Neural cell (in vitro differentiated cells): ENCODE results near the gene ELP4. TPM values are rescaled to one million over a fixed set of nuclear protein-coding genes. Genes with fewer than 3 reads are reported as not detected.

Source experiments
- H2AFZ ChIP-seq: fragments of 200-600, 300-800 bp; sonication (generic), shearing (Covaris generic); 2 replicates; pipeline ENCODE4 v1.6.0; 2014; ENCODE audit warnings: low read depth, mild to moderate bottlenecking, antibody characterized with exemption, low read length, moderate library complexity
- H3F3A ChIP-seq: fragments of 200-600 bp; shearing (Covaris generic); 2 replicates; pipeline ENCODE4 v1.6.1; 2016; ENCODE audit warnings: mild to moderate bottlenecking, moderate library complexity, mixed read lengths, antibody characterized with exemption, low read length; ENCODE audit not compliant: insufficient read depth, poor library complexity, severe bottlenecking
- H3K27ac ChIP-seq: fragments of 200-600, 300-800 bp; sonication (generic), shearing (Covaris generic); 2 replicates; pipeline ENCODE4 v1.5.1; 2014; ENCODE audit warnings: mild to moderate bottlenecking, low read length, moderate library complexity
- H3K27me3 ChIP-seq: fragments of 300-800, 200-600 bp; sonication (generic), shearing (Covaris generic); 2 replicates; pipeline ENCODE4 v1.6.0; 2014; ENCODE audit warnings: mild to moderate bottlenecking, low read depth, low read length, moderate library complexity; ENCODE audit not compliant: insufficient read depth
- H3K36me3 ChIP-seq: fragments of 300-800, 200-600 bp; sonication (generic), shearing (Covaris generic); 2 replicates; pipeline ENCODE4 v1.5.1; 2014; ENCODE audit warnings: mild to moderate bottlenecking, antibody characterized with exemption, low read length, moderate library complexity; ENCODE audit not compliant: insufficient read depth
- H3K4me2 ChIP-seq: fragments of 300-800, 200-600 bp; sonication (generic), shearing (Covaris generic); 2 replicates; pipeline ENCODE4 v1.6.0; 2014; ENCODE audit warnings: mild to moderate bottlenecking, low read length
- H3K4me3 ChIP-seq: fragments of 300-800, 200-600 bp; sonication (generic), shearing (Covaris generic); 2 replicates; pipeline ENCODE4 v1.5.1; 2014; ENCODE audit warnings: mild to moderate bottlenecking, low read length, moderate library complexity
- H3K79me2 ChIP-seq: fragments of 200-600 bp; shearing (Covaris generic); replicated peaks from 2 replicates; pipeline ENCODE4 v1.6.0; 2014; ENCODE audit warnings: mild to moderate bottlenecking, low read length, moderate library complexity; ENCODE audit not compliant: insufficient read depth
- H3K9ac ChIP-seq: fragments of 300-800, 200-600 bp; sonication (generic), shearing (Covaris generic); 2 replicates; pipeline ENCODE4 v1.6.1; 2016; ENCODE audit warnings: mild to moderate bottlenecking, low read length, mixed read lengths
- H3K9me2 ChIP-seq: fragments of 200-600 bp; shearing (Covaris generic); 2 replicates; pipeline ENCODE4 v1.6.1; 2016; ENCODE audit warnings: mild to moderate bottlenecking, low read length, mixed read lengths; ENCODE audit not compliant: insufficient read depth
- H3K9me3 ChIP-seq: fragments of 200-600, 300-800 bp; sonication (generic), shearing (Covaris generic); 2 replicates; pipeline ENCODE4 v1.6.1; 2016; ENCODE audit warnings: mild to moderate bottlenecking, mixed run types, low read length, moderate library complexity, mixed read lengths
- H4K20me1 ChIP-seq: fragments of 200-600 bp; shearing (Covaris generic); 2 replicates; pipeline ENCODE4 v1.6.1; 2016; ENCODE audit warnings: mild to moderate bottlenecking, mixed run types; ENCODE audit not compliant: insufficient read depth
- EP300 ChIP-seq: fragments of 450-650 bp; conservative IDR thresholded peaks from 2 replicates; pipeline ENCODE4 v1.6.1; 2014; ENCODE audit warnings: antibody characterized with exemption, mild to moderate bottlenecking, moderate library complexity; ENCODE audit not compliant: poor library complexity, severe bottlenecking
- EZH2 ChIP-seq: fragments of 200-600, 300-800 bp; shearing (Covaris generic), sonication (generic); IDR thresholded peaks from 2 replicates; pipeline ENCODE4 v1.6.1; 2014; ENCODE audit warnings: antibody characterized with exemption, low read length, borderline replicate concordance, mild to moderate bottlenecking; ENCODE audit not compliant: insufficient read depth, poor library complexity, severe bottlenecking
- MXI1 ChIP-seq: fragments of 450-650 bp; conservative IDR thresholded peaks from 2 replicates; pipeline ENCODE4 v1.6.1; 2014; ENCODE audit warnings: antibody characterized with exemption, mild to moderate bottlenecking; ENCODE audit not compliant: poor library complexity, severe bottlenecking
- POLR2AphosphoS5 ChIP-seq: IDR thresholded peaks from 2 replicates; pipeline ENCODE4 v1.6.1; 2012
- RAD21 ChIP-seq: fragments of 450-650 bp; conservative IDR thresholded peaks from 2 replicates; pipeline ENCODE4 v1.6.1; 2014; ENCODE audit warnings: antibody characterized with exemption, mild to moderate bottlenecking, moderate library complexity
- SMC3 ChIP-seq: fragments of 450-650 bp; conservative IDR thresholded peaks from 2 replicates; pipeline ENCODE4 v1.6.1; 2014; ENCODE audit warnings: antibody characterized with exemption, mild to moderate bottlenecking, moderate library complexity; ENCODE audit not compliant: poor library complexity
- TAF1 ChIP-seq: IDR thresholded peaks from 2 replicates; pipeline ENCODE4 v1.6.1; 2012; ENCODE audit warnings: low read depth
- polyA plus RNA-seq: library from polyadenylated mRNA; depleted of rRNA; stranded (reverse); fragments of >200 nt; gene quantifications from 2 replicates; pipeline ENCODE4 v1.2.3, GENCODE V29; 2014
- TF ChIP-seq, protein P1 (sequence below): IDR thresholded peaks from 2 replicates; pipeline ENCODE4 v1.6.1; 2012; ENCODE audit warnings: borderline replicate concordance
- TF ChIP-seq, protein P2 (sequence below): fragments of 450-650 bp; IDR thresholded peaks from 2 replicates; pipeline ENCODE4 v1.5.1; 2014; ENCODE audit warnings: antibody characterized with exemption, mild to moderate bottlenecking, moderate library complexity; ENCODE audit not compliant: poor library complexity, severe bottlenecking

Gene ELP4
- polyA plus RNA-seq, 1 donor from 2014 or later = 30.4 TPM

DNA sequence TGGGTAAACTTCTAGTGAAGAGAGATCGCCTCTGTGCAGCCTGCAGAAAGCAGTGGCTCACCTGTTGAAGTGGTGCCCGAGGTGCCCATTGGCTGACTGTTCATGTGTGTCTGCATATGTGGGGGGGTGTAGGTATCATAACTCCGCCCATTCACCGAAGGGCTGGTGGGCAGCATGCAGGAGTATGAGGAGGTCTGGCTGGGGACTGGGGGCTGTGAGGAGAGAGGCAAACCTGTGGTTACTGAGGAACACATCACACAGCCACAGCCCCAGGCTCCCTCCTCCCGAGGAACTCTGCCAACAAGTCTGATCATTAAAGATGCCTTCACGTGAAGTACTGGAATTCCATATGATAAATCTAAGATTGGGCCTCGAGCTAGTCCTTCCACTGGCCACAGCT lies 281.1 kb downstream of the ELP4 start:
- H3K4me3 ChIP-seq = no peak overlapping the region
- no peaks in the 10 kb centered on the region for H3K9me2 ChIP-seq
- no peak overlapping the region for H3K4me2 ChIP-seq
- H4K20me1 ChIP-seq = no peaks in the 10 kb centered on the region
- no peaks in the 10 kb centered on the region for H3K9me3 ChIP-seq
- H3K27ac ChIP-seq = no peak overlapping the region
- peaks cover 10% of the 10 kb centered on the region for H3K36me3 ChIP-seq
- TF ChIP-seq MXI1 = no peak
- TF ChIP-seq EZH2 = no peak
- TF ChIP-seq TAF1 = no peak
- no peak for TF ChIP-seq POLR2AphosphoS5
- no peak for TF ChIP-seq EP300
- TF ChIP-seq, protein P1, sequence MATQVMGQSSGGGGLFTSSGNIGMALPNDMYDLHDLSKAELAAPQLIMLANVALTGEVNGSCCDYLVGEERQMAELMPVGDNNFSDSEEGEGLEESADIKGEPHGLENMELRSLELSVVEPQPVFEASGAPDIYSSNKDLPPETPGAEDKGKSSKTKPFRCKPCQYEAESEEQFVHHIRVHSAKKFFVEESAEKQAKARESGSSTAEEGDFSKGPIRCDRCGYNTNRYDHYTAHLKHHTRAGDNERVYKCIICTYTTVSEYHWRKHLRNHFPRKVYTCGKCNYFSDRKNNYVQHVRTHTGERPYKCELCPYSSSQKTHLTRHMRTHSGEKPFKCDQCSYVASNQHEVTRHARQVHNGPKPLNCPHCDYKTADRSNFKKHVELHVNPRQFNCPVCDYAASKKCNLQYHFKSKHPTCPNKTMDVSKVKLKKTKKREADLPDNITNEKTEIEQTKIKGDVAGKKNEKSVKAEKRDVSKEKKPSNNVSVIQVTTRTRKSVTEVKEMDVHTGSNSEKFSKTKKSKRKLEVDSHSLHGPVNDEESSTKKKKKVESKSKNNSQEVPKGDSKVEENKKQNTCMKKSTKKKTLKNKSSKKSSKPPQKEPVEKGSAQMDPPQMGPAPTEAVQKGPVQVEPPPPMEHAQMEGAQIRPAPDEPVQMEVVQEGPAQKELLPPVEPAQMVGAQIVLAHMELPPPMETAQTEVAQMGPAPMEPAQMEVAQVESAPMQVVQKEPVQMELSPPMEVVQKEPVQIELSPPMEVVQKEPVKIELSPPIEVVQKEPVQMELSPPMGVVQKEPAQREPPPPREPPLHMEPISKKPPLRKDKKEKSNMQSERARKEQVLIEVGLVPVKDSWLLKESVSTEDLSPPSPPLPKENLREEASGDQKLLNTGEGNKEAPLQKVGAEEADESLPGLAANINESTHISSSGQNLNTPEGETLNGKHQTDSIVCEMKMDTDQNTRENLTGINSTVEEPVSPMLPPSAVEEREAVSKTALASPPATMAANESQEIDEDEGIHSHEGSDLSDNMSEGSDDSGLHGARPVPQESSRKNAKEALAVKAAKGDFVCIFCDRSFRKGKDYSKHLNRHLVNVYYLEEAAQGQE = no peak
- no peak for TF ChIP-seq SMC3
- no peak for TF ChIP-seq RAD21
- TF ChIP-seq, protein P2, sequence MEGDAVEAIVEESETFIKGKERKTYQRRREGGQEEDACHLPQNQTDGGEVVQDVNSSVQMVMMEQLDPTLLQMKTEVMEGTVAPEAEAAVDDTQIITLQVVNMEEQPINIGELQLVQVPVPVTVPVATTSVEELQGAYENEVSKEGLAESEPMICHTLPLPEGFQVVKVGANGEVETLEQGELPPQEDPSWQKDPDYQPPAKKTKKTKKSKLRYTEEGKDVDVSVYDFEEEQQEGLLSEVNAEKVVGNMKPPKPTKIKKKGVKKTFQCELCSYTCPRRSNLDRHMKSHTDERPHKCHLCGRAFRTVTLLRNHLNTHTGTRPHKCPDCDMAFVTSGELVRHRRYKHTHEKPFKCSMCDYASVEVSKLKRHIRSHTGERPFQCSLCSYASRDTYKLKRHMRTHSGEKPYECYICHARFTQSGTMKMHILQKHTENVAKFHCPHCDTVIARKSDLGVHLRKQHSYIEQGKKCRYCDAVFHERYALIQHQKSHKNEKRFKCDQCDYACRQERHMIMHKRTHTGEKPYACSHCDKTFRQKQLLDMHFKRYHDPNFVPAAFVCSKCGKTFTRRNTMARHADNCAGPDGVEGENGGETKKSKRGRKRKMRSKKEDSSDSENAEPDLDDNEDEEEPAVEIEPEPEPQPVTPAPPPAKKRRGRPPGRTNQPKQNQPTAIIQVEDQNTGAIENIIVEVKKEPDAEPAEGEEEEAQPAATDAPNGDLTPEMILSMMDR = no peak
- H3F3A ChIP-seq = peaks cover 5% of the 10 kb centered on the region
- H3K27me3 ChIP-seq = no peaks in the 10 kb centered on the region
- H2AFZ ChIP-seq = no peak overlapping the region
- no peaks in the 10 kb centered on the region for H3K79me2 ChIP-seq
- no peak overlapping the region for H3K9ac ChIP-seq

GRCh38 chr11:31792036-31792435 lies 282.5 kb downstream of the ELP4 start:
- H3F3A ChIP-seq = peaks cover 5% of the 10 kb centered on the region
- peaks cover 10% of the 10 kb centered on the region for H3K36me3 ChIP-seq
- H3K79me2 ChIP-seq = no peaks in the 10 kb centered on the region
- no peaks in the 10 kb centered on the region for H3K27me3 ChIP-seq
- TF ChIP-seq RAD21 = no peak
- no peak for TF ChIP-seq POLR2AphosphoS5
- TF ChIP-seq TAF1 = no peak
- TF ChIP-seq, protein P1 = no peak
- TF ChIP-seq, protein P2 = no peak
- no peaks in the 10 kb centered on the region for H3K9me3 ChIP-seq
- no peak overlapping the region for H2AFZ ChIP-seq
- H4K20me1 ChIP-seq = no peaks in the 10 kb centered on the region
- H3K4me3 ChIP-seq = no peak overlapping the region
- H3K27ac ChIP-seq = no peak overlapping the region
- no peak overlapping the region for H3K4me2 ChIP-seq
- no peaks in the 10 kb centered on the region for H3K9me2 ChIP-seq
- no peak overlapping the region for H3K9ac ChIP-seq
